RWPE2 (cell line): ENCODE results near the gene KLRB1.
"Not testable (repeated sequence)": the region's sequence is repeated elsewhere in the genome, so short reads cannot be mapped to it uniquely, and the experiment has no call there.

ENCODE experiments used
- ATAC-seq: fragments of 200-7000 bp; cut with Tn5 transposase; 3 replicates; pipeline ENCODE4 v1.9.1; 2021; ENCODE audit warnings: low read depth
- DNase-seq: peaks from one replicate; pipeline ENCODE4 v3.0.0-alpha.2; 2020; ENCODE audit warnings: low spot score
- H3K27ac ChIP-seq: fragments of 450-650 bp; 2 replicates; pipeline ENCODE4 v1.5.1; 2017; ENCODE audit warnings: mild to moderate bottlenecking; ENCODE audit not compliant: poor library complexity, severe bottlenecking
- H3K27me3 ChIP-seq: fragments of 250-450 bp; sonication (Bioruptor Pico); 2 replicates; pipeline ENCODE4 v1.5.1; 2021; ENCODE audit warnings: mild to moderate bottlenecking, moderate library complexity; ENCODE audit not compliant: insufficient read depth, poor library complexity, severe bottlenecking
- H3K36me3 ChIP-seq: fragments of 250-450 bp; sonication (Bioruptor Pico); 2 replicates; pipeline ENCODE4 v1.5.1; 2020; ENCODE audit warnings: low read depth, mild to moderate bottlenecking, moderate library complexity
- H3K4me1 ChIP-seq: fragments of 250-450 bp; sonication (Bioruptor Pico); 2 replicates; pipeline ENCODE4 v1.5.1; 2021; ENCODE audit warnings: mild to moderate bottlenecking, moderate library complexity; ENCODE audit not compliant: insufficient read depth, poor library complexity, severe bottlenecking
- H3K4me3 ChIP-seq: fragments of 250-450 bp; sonication (Bioruptor Pico); 2 replicates; pipeline ENCODE4 v1.5.1; 2021; ENCODE audit warnings: mild to moderate bottlenecking, moderate library complexity; ENCODE audit not compliant: severe bottlenecking
- H3K9me3 ChIP-seq: fragments of 250-450 bp; sonication (Bioruptor Pico); 2 replicates; pipeline ENCODE4 v1.5.1; 2021; ENCODE audit warnings: mild to moderate bottlenecking, moderate library complexity; ENCODE audit not compliant: severe bottlenecking
- TF ChIP-seq, protein P1 (sequence below): fragments of 450-650 bp; IDR thresholded peaks from one replicate; pipeline ENCODE4 v1.5.1; 2017; ENCODE audit warnings: mild to moderate bottlenecking, moderate library complexity; ENCODE audit not compliant: poor library complexity, severe bottlenecking

The KLRB1 gene

DNA sequence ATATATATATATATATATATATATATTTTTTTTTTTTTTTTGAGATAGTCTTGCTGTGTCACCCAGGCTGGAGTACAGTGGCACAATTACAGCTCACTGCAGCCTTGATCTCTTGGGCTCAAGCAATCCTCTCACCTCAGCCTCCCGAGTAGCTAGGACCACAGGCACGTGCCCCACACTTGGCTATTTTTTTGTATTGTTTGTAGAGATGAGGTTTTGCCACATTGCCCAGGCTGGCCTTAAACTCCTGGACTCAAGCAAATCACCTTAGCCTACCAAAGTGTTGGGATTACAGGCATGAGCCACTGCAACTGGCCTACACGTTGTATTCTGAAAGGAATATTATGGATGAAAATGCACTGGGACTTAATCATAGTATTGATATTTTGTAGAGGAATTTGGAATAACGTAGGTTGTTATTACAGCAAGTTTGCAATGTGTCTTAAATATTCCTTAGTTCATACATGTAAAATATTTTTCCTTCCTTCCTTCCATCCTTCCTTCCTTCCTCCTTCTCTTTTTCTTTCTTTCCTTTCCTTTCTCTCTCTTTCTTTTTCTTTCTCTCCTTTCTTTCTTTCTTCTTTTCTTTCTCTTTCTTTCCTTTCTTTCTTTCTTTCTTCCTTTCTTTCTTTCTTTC, 862 bp downstream of the KLRB1 start:
- Histone ChIP-seq H3K9me3 (no peaks in the 10 kb centered on the region), H3K27ac (no peak overlapping the region), H3K27me3 (no peaks in the 10 kb centered on the region), H3K4me3 (no peak overlapping the region), H3K36me3 (no peaks in the 10 kb centered on the region), H3K4me1 (no peaks in the 10 kb centered on the region)
- ATAC-seq, result no peak
- TF ChIP-seq, protein P1, sequence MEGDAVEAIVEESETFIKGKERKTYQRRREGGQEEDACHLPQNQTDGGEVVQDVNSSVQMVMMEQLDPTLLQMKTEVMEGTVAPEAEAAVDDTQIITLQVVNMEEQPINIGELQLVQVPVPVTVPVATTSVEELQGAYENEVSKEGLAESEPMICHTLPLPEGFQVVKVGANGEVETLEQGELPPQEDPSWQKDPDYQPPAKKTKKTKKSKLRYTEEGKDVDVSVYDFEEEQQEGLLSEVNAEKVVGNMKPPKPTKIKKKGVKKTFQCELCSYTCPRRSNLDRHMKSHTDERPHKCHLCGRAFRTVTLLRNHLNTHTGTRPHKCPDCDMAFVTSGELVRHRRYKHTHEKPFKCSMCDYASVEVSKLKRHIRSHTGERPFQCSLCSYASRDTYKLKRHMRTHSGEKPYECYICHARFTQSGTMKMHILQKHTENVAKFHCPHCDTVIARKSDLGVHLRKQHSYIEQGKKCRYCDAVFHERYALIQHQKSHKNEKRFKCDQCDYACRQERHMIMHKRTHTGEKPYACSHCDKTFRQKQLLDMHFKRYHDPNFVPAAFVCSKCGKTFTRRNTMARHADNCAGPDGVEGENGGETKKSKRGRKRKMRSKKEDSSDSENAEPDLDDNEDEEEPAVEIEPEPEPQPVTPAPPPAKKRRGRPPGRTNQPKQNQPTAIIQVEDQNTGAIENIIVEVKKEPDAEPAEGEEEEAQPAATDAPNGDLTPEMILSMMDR, result no peak
- no peak for DNase-seq

DNA sequence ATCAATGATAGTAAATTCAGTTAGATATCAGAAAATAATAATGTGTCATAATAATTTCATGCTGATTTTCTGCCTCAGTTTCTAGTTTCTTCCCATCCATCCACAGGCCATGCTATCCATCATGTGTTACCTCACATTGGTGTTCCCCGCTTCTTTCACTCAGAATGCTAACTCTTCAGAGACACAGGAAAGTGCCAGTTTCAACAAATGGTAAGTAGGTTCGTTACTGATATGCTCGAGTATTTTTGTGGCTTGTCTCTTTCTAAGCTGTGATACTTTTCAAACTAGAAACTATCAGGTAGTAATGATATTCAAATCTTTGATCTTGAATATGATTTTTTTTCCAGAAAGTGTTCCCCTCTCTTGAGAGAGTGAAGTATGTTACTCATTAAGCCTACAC, 1.5 kb downstream of the KLRB1 start:
- Histone ChIP-seq H3K4me3 (no peak overlapping the region), H3K9me3 (no peaks in the 10 kb centered on the region), H3K4me1 (no peaks in the 10 kb centered on the region), H3K36me3 (no peaks in the 10 kb centered on the region), H3K27ac (no peak overlapping the region), H3K27me3 (no peaks in the 10 kb centered on the region)
- TF ChIP-seq, protein P1, result no peak
- no peak for DNase-seq
- ATAC-seq, result no peak

DNA sequence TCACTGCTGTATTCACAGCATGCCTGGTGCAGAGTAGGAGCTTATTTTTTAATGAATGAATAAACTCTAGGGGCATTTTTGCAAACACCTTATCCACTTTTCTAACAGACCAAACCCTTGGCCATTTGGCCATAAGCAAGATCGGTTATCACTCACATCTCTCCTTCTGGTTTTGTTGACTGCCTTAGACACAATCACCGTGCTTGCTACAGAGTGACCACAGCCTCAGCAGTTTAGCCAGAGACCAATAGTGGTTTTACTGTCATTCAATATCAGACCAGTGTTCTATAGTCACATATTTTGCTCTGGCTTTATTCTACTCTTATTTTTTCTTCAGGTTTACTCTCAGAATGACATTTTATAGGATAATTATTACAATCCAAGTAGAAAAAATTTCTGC, 2.2 kb downstream of the KLRB1 start:
- no peaks in the 10 kb centered on the region for H3K36me3 ChIP-seq
- H3K27me3 ChIP-seq, result no peaks in the 10 kb centered on the region
- TF ChIP-seq, protein P1, result no peak
- no peak overlapping the region for H3K4me3 ChIP-seq
- no peaks in the 10 kb centered on the region for H3K9me3 ChIP-seq
- no peaks in the 10 kb centered on the region for H3K4me1 ChIP-seq
- H3K27ac ChIP-seq, result no peak overlapping the region
- no peak for DNase-seq
- ATAC-seq, result no peak

DNA sequence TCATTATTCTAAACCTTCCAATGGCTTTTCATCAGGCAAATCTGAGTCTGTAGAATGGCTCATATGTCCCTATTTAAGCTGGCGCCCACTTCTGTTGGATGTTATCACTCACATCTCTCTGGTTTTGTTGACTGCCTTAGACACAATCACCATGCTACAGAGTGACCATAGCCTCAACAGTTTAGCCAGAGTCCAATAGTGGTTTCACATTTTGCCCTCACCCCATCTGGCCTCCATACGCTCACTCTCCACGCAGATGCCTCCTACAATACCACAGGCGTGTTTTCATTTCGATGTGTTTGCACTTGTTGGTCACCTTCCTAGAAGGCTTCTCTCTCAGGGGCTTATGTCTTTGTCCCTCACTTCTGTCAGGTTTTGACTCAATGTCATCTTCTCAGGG, 3.4 kb downstream of the KLRB1 start:
- no peak overlapping the region for H3K4me3 ChIP-seq
- no peaks in the 10 kb centered on the region for H3K36me3 ChIP-seq
- no peak overlapping the region for H3K27ac ChIP-seq
- no peaks in the 10 kb centered on the region for H3K27me3 ChIP-seq
- ATAC-seq (no peak), DNase-seq (no peak)
- TF ChIP-seq, protein P1, result no peak
- no peaks in the 10 kb centered on the region for H3K9me3 ChIP-seq
- no peaks in the 10 kb centered on the region for H3K4me1 ChIP-seq

DNA sequence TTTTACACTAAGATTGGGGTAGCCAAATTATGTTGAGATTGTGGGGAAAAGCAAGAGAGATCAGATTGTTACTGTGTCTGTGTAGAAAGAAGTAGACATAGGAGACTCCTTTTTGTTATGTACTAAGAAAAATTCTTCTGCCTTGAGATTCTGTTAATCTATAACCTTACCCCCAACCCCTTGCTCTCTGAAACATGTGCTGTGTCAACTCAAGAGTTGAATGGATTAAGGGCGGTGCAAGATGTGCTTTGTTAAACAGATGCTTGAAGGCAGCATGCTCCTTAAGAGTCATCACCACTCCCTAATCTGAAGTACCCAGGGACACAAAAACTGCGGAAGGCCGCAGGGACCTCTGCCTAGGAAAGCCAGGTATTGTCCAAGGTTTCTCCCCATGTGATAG, 7.3 kb downstream of the KLRB1 start:
- not testable (repeated sequence) for ATAC-seq, H3K27ac ChIP-seq, H3K27me3 ChIP-seq, H3K9me3 ChIP-seq, DNase-seq, H3K4me1 ChIP-seq, H3K36me3 ChIP-seq, H3K4me3 ChIP-seq
